Skin epidermis (tissue), 12 donors: ENCODE measurements around the gene SPC25.

ENCODE experiments used
- H3K27ac ChIP-seq, 21 experiments: fragments of 200-600 bp; sonication (generic) in 11 of 21; one replicate each; pipeline ENCODE4 v1.5.0; 2020; ENCODE audit warnings: mild to moderate bottlenecking in 3 of 21, inconsistent platforms in 2 of 21, moderate library complexity in 2 of 21
- H3K4me3 ChIP-seq, 7 experiments: fragments of 200-600 bp; sonication (generic) in 2 of 7; one replicate each; pipeline ENCODE4 v1.5.0; 2020; ENCODE audit warnings: inconsistent platforms in 2 of 7, mild to moderate bottlenecking in 2 of 7, moderate library complexity in 1 of 7

SPC25 gene

DNA sequence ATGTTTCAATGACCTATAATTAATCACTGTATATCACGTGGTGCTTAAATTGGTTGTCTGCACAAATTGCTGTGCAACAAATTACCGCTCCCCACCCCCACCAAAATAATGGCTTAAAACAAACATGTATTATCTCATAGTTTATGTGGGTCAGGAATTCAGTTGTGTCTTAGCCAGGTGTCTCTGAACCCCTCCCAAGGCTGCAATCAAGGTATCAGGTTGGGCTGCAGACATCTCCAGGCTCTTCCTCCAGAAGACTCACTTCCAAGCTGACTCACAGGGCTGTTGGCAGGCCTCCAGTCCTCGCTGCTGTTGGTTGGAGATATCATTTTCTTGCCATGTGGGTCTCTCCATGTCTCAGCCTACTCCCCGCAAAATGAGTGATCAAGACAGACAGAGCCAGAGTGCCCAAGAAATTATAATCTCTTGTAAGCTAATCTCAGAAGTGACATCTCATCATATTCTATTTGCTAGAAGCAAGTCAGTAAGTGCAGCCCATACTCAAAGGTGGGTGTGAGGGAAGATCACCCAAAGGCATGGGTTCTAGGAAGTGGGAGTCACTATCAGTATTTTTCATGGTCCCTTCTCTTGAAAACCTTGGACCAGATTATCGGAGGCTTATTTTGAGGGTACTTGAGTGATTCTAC is 38.4 kb downstream of the SPC25 start:
- no peak overlapping the region for H3K4me3 ChIP-seq
- H3K27ac ChIP-seq = no peak overlapping the region

DNA sequence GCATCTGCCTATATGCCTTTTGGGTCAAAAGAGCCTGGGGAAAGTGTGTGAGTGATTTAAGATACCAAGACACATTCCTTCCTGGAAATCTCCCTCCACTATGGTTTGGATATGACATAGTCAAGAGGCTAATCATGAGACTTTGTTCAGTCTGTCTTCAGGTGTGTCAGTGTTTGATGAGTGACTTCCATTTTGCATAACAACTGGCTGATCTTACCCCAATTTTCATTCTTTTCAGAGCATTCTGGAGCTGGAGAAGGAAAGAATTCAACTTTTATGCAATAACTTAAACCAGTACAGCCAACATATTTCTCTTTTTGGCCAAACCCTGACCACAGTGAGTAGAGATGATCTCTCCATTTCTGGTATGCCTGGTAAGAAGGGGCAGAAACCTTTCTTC is 39.4 kb downstream of the SPC25 start:
- H3K4me3 ChIP-seq = no peak overlapping the region
- no peak overlapping the region for H3K27ac ChIP-seq

DNA sequence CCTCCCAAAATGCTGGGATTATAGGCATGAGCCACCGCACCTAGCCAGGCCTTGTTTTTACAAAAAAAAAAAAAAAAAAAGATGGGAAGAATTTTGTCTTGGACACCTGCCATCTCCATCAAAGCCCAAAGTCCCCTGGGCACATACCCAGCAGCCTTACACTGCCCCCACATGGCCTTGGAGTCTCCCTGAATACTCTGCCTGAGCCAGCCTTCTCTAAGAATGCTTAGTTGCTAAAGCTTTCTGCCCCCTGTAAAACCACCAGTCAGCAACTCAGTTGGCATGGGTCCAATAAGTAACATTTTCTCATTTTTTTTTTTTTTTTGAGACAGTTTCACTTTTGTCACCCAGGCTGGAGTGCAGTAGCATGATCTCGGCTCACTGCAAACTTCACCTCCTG is 40.6 kb downstream of the SPC25 start:
- Histone ChIP-seq H3K4me3 (no peak overlapping the region), H3K27ac (no peak overlapping the region)

DNA sequence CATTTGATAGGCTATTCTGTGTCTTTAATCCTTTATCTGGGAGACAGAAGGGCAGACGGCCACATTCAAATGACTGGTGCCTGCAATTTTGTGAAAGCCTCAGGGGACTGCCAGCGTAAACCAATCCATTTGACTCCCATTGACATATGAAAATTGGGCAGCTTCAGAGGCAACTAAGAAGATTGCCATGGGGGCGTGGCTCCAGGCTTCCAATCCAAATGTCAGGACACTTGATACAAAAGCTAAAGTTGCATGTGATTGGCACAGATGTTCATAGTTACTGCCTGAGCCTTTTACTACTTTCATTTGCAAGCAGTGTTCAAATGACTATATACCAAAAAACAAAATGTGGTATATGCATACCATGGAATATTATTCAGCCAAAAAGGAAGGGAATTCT is 42.0 kb downstream of the SPC25 start:
- Histone ChIP-seq H3K27ac (no peak overlapping the region), H3K4me3 (no peak overlapping the region)

DNA sequence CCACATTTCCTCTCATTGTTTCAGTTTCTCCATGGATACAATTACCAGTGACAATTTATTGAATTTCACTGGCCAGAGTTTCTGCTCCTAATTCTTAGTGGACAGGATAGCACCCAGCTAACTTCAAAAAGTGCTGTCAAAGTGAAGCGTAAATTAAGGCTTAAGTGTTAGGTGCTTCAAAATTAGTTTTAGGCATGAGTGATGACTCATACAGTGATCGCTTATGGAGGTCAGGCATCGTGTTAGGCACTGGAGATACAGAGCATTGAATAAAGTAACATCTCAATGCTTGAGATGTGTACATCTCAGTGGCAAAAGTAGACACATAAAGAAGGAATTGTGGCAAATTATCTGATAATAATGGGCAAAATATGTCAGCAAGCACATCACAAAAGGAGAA is 47.0 kb downstream of the SPC25 start:
- Histone ChIP-seq H3K4me3 (no peak overlapping the region), H3K27ac (no peak overlapping the region)

DNA sequence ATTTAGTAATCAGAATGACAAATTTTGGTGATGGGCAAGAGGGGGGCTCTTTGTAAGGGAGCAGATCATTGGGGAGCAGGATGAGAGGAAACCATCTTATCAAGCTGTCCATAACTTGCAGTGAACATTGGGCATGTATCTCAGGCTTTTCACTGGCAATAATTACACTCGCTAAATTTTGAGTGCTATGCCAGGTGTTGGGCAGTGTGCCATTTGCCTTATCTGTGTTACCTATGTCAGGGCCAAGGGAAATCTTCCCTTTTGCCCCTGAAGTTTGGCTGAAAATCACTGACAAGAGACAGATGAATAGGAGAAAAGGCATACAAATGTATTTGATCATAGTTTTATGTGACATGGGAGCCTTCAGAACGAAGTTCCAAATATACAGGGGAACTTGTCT is 48.8 kb downstream of the SPC25 start:
- no peak overlapping the region for H3K27ac ChIP-seq
- H3K4me3 ChIP-seq = no peak overlapping the region

DNA sequence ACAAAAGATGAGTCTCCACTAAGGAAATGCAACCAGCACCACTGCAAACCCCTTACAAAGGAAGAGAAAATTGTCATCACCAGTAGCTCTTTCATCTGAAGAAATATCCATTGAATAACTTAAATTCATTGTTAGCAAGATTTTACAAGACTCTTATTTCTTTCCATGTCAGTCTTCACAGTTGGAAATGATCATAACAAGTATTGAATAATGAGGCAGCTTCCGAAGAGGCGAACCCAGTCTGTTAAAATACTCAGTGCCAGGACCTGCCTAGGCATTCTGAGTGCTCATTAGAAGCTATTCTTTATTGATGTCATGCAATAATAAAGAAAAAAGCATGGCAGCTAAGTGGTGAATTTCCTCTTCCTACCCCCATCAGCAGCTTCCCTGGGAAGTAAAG is 54.3 kb downstream of the SPC25 start:
- no peak overlapping the region for H3K27ac ChIP-seq
- no peak overlapping the region for H3K4me3 ChIP-seq

DNA sequence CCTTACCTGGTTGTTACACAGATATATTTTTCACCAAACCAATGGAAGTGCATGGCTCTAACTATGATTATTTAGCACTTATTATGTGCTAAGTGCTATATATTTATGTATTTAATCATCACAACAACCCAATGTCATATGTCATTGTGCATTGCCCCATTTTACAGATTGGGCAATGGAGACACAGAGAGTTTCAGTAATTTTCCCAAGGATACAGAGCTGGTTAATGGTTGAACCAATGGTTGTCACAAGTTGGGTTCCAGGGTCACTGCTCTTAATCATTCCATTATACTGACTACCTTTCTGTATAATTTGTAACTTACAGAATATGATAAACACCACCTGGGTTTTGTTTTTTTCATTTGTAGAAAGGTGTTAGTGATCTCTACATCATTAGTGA is 58.6 kb downstream of the SPC25 start:
- H3K27ac ChIP-seq = no peak overlapping the region
- no peak overlapping the region for H3K4me3 ChIP-seq

DNA sequence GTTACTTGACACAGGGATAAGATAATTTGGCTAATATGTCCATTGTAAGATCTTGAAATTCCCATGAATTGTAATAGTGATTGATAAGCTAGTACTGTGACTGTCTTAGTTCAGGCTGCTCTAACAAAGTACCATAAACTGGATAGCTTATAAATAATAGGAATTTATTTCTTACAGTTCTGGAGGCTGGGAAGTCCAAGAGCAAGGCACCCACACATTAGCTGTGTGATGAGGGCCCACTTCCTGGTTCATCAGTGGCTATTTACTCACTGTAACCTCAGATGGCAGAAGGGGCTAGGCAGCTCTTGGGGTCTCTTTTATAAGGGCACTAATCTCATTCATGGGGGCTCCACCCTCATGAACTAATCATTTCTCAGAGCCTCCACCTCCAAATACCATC is 59.3 kb downstream of the SPC25 start:
- Histone ChIP-seq H3K4me3 (no peak overlapping the region), H3K27ac (no peak overlapping the region)

DNA sequence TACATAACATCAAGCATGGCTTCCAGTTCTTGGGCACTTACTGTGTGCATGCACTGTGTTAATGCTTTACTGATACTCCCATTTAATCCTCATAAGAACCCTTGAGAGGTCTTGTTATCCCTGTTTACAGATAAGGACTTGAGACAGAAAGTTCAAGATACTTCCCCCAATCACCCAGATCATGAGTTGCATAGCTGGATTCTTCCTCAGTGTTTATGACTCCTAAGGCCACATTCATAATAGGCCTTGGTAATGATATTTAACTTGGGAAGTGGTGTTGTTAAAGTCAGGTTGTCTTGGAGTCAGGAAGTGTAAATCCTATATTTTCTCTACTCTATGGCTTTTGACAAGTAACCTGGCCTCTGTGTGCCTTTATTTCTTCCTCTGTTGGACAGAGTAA is 65.1 kb downstream of the SPC25 start:
- H3K27ac ChIP-seq = no peak overlapping the region
- H3K4me3 ChIP-seq = no peak overlapping the region

DNA sequence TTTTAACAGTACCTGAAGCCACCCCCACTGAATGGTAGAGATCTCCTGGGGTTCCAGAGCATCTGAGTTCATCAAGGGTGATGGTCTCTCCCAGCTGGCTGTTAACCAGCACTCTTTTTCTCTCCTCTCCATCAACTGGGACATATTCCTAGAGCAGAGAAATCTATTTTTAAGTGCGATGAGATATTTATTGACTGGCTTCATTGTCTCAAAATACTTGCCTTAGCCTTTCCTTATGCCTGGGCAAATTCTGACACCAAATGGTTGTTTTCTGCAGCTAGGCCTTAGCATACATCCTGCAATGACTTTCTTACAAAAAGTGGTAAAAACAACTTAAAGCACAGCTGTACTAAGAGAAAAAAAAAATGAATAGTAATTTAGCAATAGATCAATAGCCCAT is 68.2 kb downstream of the SPC25 start:
- no peak overlapping the region for H3K4me3 ChIP-seq
- H3K27ac ChIP-seq = no peak overlapping the region

DNA sequence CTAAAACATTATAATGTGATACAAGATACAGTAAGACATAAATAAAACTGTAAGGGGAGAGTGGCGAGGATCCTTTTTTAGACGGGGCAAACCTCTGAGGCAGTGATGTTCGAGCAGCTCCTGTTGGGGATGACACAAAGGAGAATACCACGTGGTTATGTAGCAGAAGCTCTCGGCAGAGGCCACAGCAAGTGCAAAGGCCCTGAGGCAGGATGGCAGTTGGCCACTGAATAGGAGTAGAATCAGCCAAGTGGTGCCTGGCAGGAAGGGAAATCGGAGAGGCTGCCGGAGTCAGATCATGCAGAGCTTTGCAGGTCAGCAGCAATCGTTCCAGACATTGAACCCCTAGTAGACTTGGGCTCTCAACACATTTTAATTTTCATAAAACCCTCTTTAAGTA is 68.7 kb downstream of the SPC25 start:
- H3K4me3 ChIP-seq = no peak overlapping the region
- H3K27ac ChIP-seq = no peak overlapping the region
